HG03064 (cell line): Measurements from ENCODE around the gene LYRM1.
"Not testable (repeated sequence)": the region's sequence is repeated elsewhere in the genome, so short reads cannot be mapped to it uniquely, and the experiment has no call there.

ENCODE experiments used
- ATAC-seq: cut with Tn5 transposase; IDR thresholded peaks from one replicate; pipeline ENCODE4 v1.9.1; 2021; ENCODE audit warnings: low read depth; ENCODE audit not compliant: unreplicated experiment

The LYRM1 gene

GRCh38 chr16:20929676-20930364 lies 29.2 kb downstream of the LYRM1 start:
- ATAC-seq: not testable (repeated sequence)

GRCh38 chr16:20930365-20930690 lies 29.8 kb downstream of the LYRM1 start:
- ATAC-seq: no peak

- no peak for ATAC-seq
Observed at GRCh38 chr16:20931066-20931600, 30.6 kb downstream of the LYRM1 start.

- no peak for ATAC-seq
Observed at GRCh38 chr16:20933589-20933988, 33.0 kb downstream of the LYRM1 start.

- ATAC-seq: no peak
Observed at GRCh38 chr16:20937736-20938135, 37.2 kb downstream of the LYRM1 start.

- ATAC-seq: no peak
Observed at GRCh38 chr16:20938426-20938825, 37.9 kb downstream of the LYRM1 start.

GRCh38 chr16:20939611-20940010 lies 39.0 kb downstream of the LYRM1 start:
- ATAC-seq: no peak

- ATAC-seq: no peak
Observed at GRCh38 chr16:20940871-20941635, 40.5 kb downstream of the LYRM1 start.

GRCh38 chr16:20941636-20941926 lies 41.0 kb downstream of the LYRM1 start:
- no peak for ATAC-seq

- no peak for ATAC-seq
Observed at GRCh38 chr16:20942256-20942655, 41.7 kb downstream of the LYRM1 start.

- no peak for ATAC-seq
Observed at GRCh38 chr16:20944861-20945574, 44.4 kb downstream of the LYRM1 start.

- not testable (repeated sequence) for ATAC-seq
Observed at GRCh38 chr16:20945575-20945875, 45.0 kb downstream of the LYRM1 start.

- ATAC-seq: no peak
Observed at GRCh38 chr16:20946015-20946629, 45.6 kb downstream of the LYRM1 start.

- ATAC-seq: no peak
Observed at GRCh38 chr16:20948444-20948843, 47.9 kb downstream of the LYRM1 start.

- ATAC-seq: no peak
Observed at GRCh38 chr16:20949660-20950059, 49.1 kb downstream of the LYRM1 start.

GRCh38 chr16:20950294-20950693 lies 49.7 kb downstream of the LYRM1 start:
- ATAC-seq: no peak

GRCh38 chr16:20952139-20952920 lies 51.8 kb downstream of the LYRM1 start:
- no peak for ATAC-seq

- ATAC-seq: no peak
Observed at GRCh38 chr16:20954574-20954973, 54.0 kb downstream of the LYRM1 start.

- no peak for ATAC-seq
Observed at GRCh38 chr16:20956319-20956718, 55.7 kb downstream of the LYRM1 start.

GRCh38 chr16:20957153-20957552 lies 56.6 kb downstream of the LYRM1 start:
- ATAC-seq: no peak

GRCh38 chr16:20960899-20961298 lies 60.3 kb downstream of the LYRM1 start:
- no peak for ATAC-seq
